GM12878 (cell line): ENCODE data around the gene TMEM135. TPM values are rescaled to one million over a fixed set of nuclear protein-coding genes. Genes with fewer than 3 reads are reported as not detected.

Experiments
- ATAC-seq: fragments of 200-7000 bp; cut with Tn5 transposase; 3 replicates; pipeline ENCODE4 v1.9.1; 2020; ENCODE audit warnings: mild to moderate bottlenecking, moderate library complexity
- BruUV-seq: library from RNA; stranded (reverse); fragments of 400-500 nt; replicated peaks from 2 replicates; lab custom pipeline; 2021; lab: Mats Ljungman, UMichigan
- CTCF ChIA-PET: fragments of 300-600 bp; sonication (Branson Sonifier 250); formaldehyde crosslinking; extraction: SDS; loops from one replicate; lab custom pipeline; 2021; ENCODE audit warnings: inconsistent platforms; lab: Yijun Ruan, JAX
- POLR2A ChIA-PET: fragments of 350-600 bp; formaldehyde crosslinking; extraction: SDS; loops from one replicate; lab custom pipeline; 2021; ENCODE audit warnings: inconsistent platforms; lab: Charles Lee
- RAD21 ChIA-PET: fragments of 300-600 bp; sonication (Branson Sonifier 250); formaldehyde crosslinking; loops from one replicate; lab custom pipeline; 2023; ENCODE audit warnings: antibody characterized with exemption; ENCODE audit not compliant: unreplicated experiment; lab: Charles Lee
- SMC1A ChIA-PET: fragments of 300-600 bp; sonication (Branson Sonifier 250); formaldehyde crosslinking; loops from one replicate; lab custom pipeline; 2023; ENCODE audit not compliant: unreplicated experiment, uncharacterized antibody; lab: Charles Lee
- DNase-seq: peaks from one replicate; pipeline ENCODE4 v3.0.0-alpha.2; 2011; ENCODE audit warnings: low read depth, low spot score
- FAIRE-seq: peaks from 3 replicates; lab custom pipeline; 2011; peaks lifted over from hg19 to GRCh38; lab: Jason Lieb, UNC
- H2AFZ ChIP-seq: 2 replicates; pipeline ENCODE4 v1.6.0; 2011; ENCODE audit warnings: low read depth, low read length, control low read depth; ENCODE audit not compliant: control insufficient read depth
- H3K27ac ChIP-seq: 2 replicates; pipeline ENCODE4 v1.5.1; 2011; ENCODE audit warnings: control low read depth; ENCODE audit not compliant: control insufficient read depth, insufficient read depth
- H3K27me3 ChIP-seq, 2 experiments: replicated peaks in 1 of 2; 2 replicates each; pipeline versions ENCODE4 v1.6.0 to v1.6.1; 2011; ENCODE audit warnings: low read length in 1 of 2; ENCODE audit not compliant: control insufficient read depth in 2 of 2, insufficient read depth in 2 of 2
- H3K36me3 ChIP-seq, 2 experiments: 2 replicates each; pipeline ENCODE4 v1.5.1; 2011; ENCODE audit warnings: low read length in 1 of 2; ENCODE audit not compliant: control insufficient read depth in 2 of 2, insufficient read depth in 2 of 2
- H3K4me1 ChIP-seq: 2 replicates; pipeline ENCODE4 v1.6.1; 2011; ENCODE audit warnings: mild to moderate bottlenecking, low read length, moderate library complexity, mixed read lengths; ENCODE audit not compliant: control insufficient read depth, insufficient read depth
- H3K4me2 ChIP-seq: 2 replicates; pipeline ENCODE4 v1.6.0; 2011; ENCODE audit warnings: control low read depth; ENCODE audit not compliant: control insufficient read depth, insufficient read depth
- H3K4me3 ChIP-seq: fragments of 200-600 bp; sonication (generic); 2 replicates; pipeline ENCODE4 v1.5.1; 2016
- H3K79me2 ChIP-seq: 2 replicates; pipeline ENCODE4 v1.6.0; 2011; ENCODE audit warnings: low read length; ENCODE audit not compliant: control insufficient read depth, insufficient read depth
- H3K9ac ChIP-seq: 2 replicates; pipeline ENCODE4 v1.8.0; 2011; ENCODE audit warnings: low read length, control low read depth, mixed read lengths; ENCODE audit not compliant: control insufficient read depth, insufficient read depth
- H3K9me3 ChIP-seq: replicated peaks from 3 replicates; pipeline ENCODE4 v1.5.1; 2011; ENCODE audit warnings: mild to moderate bottlenecking, low read length; ENCODE audit not compliant: control insufficient read depth, insufficient read depth
- H4K20me1 ChIP-seq: 2 replicates; pipeline ENCODE4 v1.6.0; 2011; ENCODE audit not compliant: control insufficient read depth, insufficient read depth
- BRCA1 ChIP-seq: IDR thresholded peaks from 2 replicates; pipeline ENCODE4 v1.6.1; 2011; ENCODE audit warnings: low read depth, low read length, improper control_type of control experiment
- CBFB ChIP-seq: IDR thresholded peaks from 2 replicates; pipeline ENCODE4 v1.6.1; 2016; ENCODE audit warnings: antibody characterized with exemption, low read depth
- HCFC1 ChIP-seq: fragments of 150-350 bp; IDR thresholded peaks from 2 replicates; pipeline ENCODE4 v1.6.1; 2014; ENCODE audit warnings: low read length
- NFYB ChIP-seq: IDR thresholded peaks from 2 replicates; pipeline ENCODE4 v1.6.1; 2011; ENCODE audit warnings: low read depth, mild to moderate bottlenecking, low read length, improper control_type of control experiment, moderate library complexity; ENCODE audit not compliant: insufficient read depth
- POLR2A ChIP-seq: IDR thresholded peaks from 2 replicates; pipeline ENCODE4 v1.6.1; 2011; ENCODE audit warnings: low read depth, mild to moderate bottlenecking, low read length
- SREBF1 ChIP-seq: IDR thresholded peaks from 2 replicates; pipeline ENCODE4 v1.6.1; 2012; ENCODE audit warnings: mild to moderate bottlenecking, low read length
- ZNF217 ChIP-seq: fragments of 450-650 bp; IDR thresholded peaks from 2 replicates; pipeline ENCODE4 v1.6.1; 2017; ENCODE audit warnings: antibody characterized with exemption, mild to moderate bottlenecking
- WGBS: methylation state at CpG from one replicate; pipeline ENCODE4 v1.1.6; 2016; ENCODE audit warnings: low lambda C conversion rate; ENCODE audit not compliant: insufficient replicate concordance, insufficient coverage; ENCODE audit errors: missing lambda C conversion rate; 5-methylcytosine and 5-hydroxymethylcytosine counted together
- in situ Hi-C: fragments of 300-500 bp; cut with MboI; formaldehyde crosslinking; loops from 9 replicates; pipeline ENCODE4 v1.14.3; 2018; ENCODE audit warnings: mixed read lengths
- intact Hi-C: fragments of 100-400 bp; cut with micrococcal nuclease; formaldehyde crosslinking; loops from one replicate; pipeline ENCODE4 v1.14.2; 2022; ENCODE audit not compliant: unreplicated experiment
- polyA plus RNA-seq, 11 experiments: library from polyadenylated mRNA; depleted of rRNA in 4 of 11; unstranded in 6 of 11; stranded (reverse) in 5 of 11; fragments of >200 nt; fragmentation: Nextera tagmentation in 4 of 11; fragmentation: Illumina TruSeq in 1 of 11; extraction: Ambion mirVana in 4 of 11; extraction: Trizol in 1 of 11; gene quantifications; 1 replicate in 1 of 11; 2 replicates in 10 of 11; pipeline versions ENCODE4 v1.2.1 to v1.2.3, GENCODE V29; 2011 to 2016; ENCODE audit warnings: inconsistent platforms in 2 of 11, missing spikeins in 2 of 11, low read depth in 1 of 11
- total RNA-seq, 4 experiments: library from RNA; depleted of rRNA in 3 of 4; stranded (reverse); fragments of >200 nt in 3 of 4; fragmentation: Illumina TruSeq in 1 of 4; extraction: Trizol in 1 of 4; gene quantifications; 2 replicates each; pipeline versions ENCODE4 v1.2.1 to v1.2.3, GENCODE V29; 2013 to 2021
- TF ChIP-seq, protein P1 (sequence below): fragments of 450-650 bp; conservative IDR thresholded peaks from 2 replicates; pipeline ENCODE4 v1.6.1; 2017; ENCODE audit warnings: mild to moderate bottlenecking, moderate library complexity
- TF ChIP-seq, protein P2 (sequence below): fragments of 450-650 bp; IDR thresholded peaks from 2 replicates; pipeline ENCODE4 v1.6.1; 2017; ENCODE audit warnings: mild to moderate bottlenecking, moderate library complexity
- TF ChIP-seq, protein P3 (sequence below): IDR thresholded peaks from 2 replicates; pipeline ENCODE4 v1.6.1; 2011; ENCODE audit warnings: low read depth, low read length, improper control_type of control experiment, borderline replicate concordance

The TMEM135 gene
- total and polyA plus RNA-seq, 10 of the 15 experiments (the other 5 are each of a cell fraction or from before 2014, with no cell fraction given) = 7.2 to 117 (median 12.9) TPM

DNA sequence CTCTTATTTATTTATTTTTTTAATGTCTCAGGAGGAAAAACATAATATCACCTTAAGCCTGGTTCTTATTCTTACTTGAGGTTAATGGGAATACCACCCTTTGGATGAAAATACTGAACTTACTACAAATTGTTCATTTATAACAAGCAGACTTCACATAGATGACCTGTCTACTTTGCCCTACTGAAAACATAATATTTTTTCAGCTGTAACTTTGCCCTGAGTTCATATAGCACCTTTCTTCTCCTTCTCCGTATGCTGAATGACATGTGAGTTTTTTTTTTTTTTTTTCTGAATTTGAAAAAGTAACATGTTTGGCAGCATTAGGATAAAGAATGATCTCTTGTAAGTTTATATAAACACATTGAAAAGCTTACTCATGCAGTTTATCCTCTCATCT lies 186.8 kb downstream of the TMEM135 start:
- in situ Hi-C loops (no loop called here), intact Hi-C loops (no loop called here)
- DNase-seq (no peak), FAIRE-seq (no peak), ATAC-seq (no peak)
- Histone ChIP-seq H3K4me3 (no peak overlapping the region), H3K4me2 (no peak overlapping the region), H3K4me1 (no peaks in the 10 kb centered on the region), H4K20me1 (no peaks in the 10 kb centered on the region), H2AFZ (no peak overlapping the region), H3K27me3 (no peaks in the 10 kb centered on the region), H3K27ac (no peak overlapping the region), H3K9ac (no peak overlapping the region), H3K79me2 (no peaks in the 10 kb centered on the region), H3K9me3 (no peaks in the 10 kb centered on the region), H3K36me3 (no peaks in the 10 kb centered on the region)
- 73% methylated on average over 1 of the region's 1 CpG for WGBS
- TF ChIP-seq, protein P1, sequence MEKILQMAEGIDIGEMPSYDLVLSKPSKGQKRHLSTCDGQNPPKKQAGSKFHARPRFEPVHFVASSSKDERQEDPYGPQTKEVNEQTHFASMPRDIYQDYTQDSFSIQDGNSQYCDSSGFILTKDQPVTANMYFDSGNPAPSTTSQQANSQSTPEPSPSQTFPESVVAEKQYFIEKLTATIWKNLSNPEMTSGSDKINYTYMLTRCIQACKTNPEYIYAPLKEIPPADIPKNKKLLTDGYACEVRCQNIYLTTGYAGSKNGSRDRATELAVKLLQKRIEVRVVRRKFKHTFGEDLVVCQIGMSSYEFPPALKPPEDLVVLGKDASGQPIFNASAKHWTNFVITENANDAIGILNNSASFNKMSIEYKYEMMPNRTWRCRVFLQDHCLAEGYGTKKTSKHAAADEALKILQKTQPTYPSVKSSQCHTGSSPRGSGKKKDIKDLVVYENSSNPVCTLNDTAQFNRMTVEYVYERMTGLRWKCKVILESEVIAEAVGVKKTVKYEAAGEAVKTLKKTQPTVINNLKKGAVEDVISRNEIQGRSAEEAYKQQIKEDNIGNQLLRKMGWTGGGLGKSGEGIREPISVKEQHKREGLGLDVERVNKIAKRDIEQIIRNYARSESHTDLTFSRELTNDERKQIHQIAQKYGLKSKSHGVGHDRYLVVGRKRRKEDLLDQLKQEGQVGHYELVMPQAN = no peak
- TF ChIP-seq ZNF217 = no peak
- SMC1A ChIA-PET = interaction anchor here (0.9 to 1.3 kb wide), 2 partner anchors 14 to 120 kb away, joined by 3 read pairs; no protein-coding TSS in a partner anchor
- CTCF ChIA-PET = no interaction called here
- RAD21 ChIA-PET = no interaction called here
- POLR2A ChIA-PET = interaction anchor here (0.6 kb wide), 1 partner anchor 12 kb away, joined by 5 read pairs; no protein-coding TSS in a partner anchor
- no TSS peak for BruUV-seq

DNA sequence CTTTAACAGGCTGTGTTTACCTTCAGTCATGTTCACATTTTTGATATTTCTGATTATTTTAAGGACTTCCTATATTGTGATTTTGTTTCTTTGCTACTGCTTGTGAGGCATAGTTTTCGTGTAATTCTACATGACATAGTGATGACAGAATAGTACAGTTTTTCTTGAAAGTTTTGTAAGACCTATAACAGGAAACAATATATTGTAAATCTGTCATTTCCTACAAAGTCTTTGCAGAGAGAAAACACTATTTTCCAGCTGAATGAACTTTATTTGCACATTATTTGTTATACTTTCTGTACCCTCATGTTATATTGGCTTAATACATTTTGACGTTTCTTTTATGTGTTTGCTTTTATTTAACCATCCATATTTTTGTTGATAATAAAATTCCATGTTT lies 191.1 kb downstream of the TMEM135 start:
- ChIA-PET RAD21 (no interaction called here), POLR2A (no interaction called here), CTCF (no interaction called here), SMC1A (interaction anchor here (0.8 kb wide), 1 partner anchor 36 kb away, joined by 3 read pairs; no protein-coding TSS in a partner anchor)
- in situ Hi-C loops = no loop called here
- Histone ChIP-seq H2AFZ (no peak overlapping the region), H3K9me3 (peaks cover 3% of the 10 kb centered on the region; the same call in 1 of the 3 replicates), H3K4me1 (no peaks in the 10 kb centered on the region), H3K27ac (no peak overlapping the region), H3K4me2 (no peak overlapping the region), H3K4me3 (no peak overlapping the region), H3K9ac (no peak overlapping the region), H3K27me3 (no peaks in the 10 kb centered on the region), H4K20me1 (no peaks in the 10 kb centered on the region), H3K36me3 (no peaks in the 10 kb centered on the region), H3K79me2 (no peaks in the 10 kb centered on the region)
- intact Hi-C loops = no loop called here
- ATAC-seq (no peak), DNase-seq (no peak), FAIRE-seq (no peak)
- WGBS = 71% methylated on average over 2 of the region's 2 CpGs
- BruUV-seq = no TSS peak
- TF ChIP-seq, protein P2, sequence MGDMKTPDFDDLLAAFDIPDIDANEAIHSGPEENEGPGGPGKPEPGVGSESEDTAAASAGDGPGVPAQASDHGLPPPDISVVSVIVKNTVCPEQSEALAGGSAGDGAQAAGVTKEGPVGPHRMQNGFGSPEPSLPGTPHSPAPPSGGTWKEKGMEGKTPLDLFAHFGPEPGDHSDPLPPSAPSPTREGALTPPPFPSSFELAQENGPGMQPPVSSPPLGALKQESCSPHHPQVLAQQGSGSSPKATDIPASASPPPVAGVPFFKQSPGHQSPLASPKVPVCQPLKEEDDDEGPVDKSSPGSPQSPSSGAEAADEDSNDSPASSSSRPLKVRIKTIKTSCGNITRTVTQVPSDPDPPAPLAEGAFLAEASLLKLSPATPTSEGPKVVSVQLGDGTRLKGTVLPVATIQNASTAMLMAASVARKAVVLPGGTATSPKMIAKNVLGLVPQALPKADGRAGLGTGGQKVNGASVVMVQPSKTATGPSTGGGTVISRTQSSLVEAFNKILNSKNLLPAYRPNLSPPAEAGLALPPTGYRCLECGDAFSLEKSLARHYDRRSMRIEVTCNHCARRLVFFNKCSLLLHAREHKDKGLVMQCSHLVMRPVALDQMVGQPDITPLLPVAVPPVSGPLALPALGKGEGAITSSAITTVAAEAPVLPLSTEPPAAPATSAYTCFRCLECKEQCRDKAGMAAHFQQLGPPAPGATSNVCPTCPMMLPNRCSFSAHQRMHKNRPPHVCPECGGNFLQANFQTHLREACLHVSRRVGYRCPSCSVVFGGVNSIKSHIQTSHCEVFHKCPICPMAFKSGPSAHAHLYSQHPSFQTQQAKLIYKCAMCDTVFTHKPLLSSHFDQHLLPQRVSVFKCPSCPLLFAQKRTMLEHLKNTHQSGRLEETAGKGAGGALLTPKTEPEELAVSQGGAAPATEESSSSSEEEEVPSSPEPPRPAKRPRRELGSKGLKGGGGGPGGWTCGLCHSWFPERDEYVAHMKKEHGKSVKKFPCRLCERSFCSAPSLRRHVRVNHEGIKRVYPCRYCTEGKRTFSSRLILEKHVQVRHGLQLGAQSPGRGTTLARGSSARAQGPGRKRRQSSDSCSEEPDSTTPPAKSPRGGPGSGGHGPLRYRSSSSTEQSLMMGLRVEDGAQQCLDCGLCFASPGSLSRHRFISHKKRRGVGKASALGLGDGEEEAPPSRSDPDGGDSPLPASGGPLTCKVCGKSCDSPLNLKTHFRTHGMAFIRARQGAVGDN = no peak
- no peak for TF ChIP-seq BRCA1
- TF ChIP-seq, protein P3, sequence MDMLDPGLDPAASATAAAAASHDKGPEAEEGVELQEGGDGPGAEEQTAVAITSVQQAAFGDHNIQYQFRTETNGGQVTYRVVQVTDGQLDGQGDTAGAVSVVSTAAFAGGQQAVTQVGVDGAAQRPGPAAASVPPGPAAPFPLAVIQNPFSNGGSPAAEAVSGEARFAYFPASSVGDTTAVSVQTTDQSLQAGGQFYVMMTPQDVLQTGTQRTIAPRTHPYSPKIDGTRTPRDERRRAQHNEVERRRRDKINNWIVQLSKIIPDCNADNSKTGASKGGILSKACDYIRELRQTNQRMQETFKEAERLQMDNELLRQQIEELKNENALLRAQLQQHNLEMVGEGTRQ = no peak
- no peak for TF ChIP-seq CBFB
- no peak for TF ChIP-seq HCFC1
- TF ChIP-seq POLR2A = no peak
- TF ChIP-seq NFYB = no peak
- no peak for TF ChIP-seq SREBF1
